ENCODE measurements around the gene CGAS. TPM values are rescaled to one million over a fixed set of nuclear protein-coding genes. Genes with fewer than 3 reads are reported as not detected.

The CGAS gene
- polyA plus RNA-seq, 2 of the 4 experiments (the other 2 are of a cell fraction), result 4.9 to 7.2 TPM

DNA sequence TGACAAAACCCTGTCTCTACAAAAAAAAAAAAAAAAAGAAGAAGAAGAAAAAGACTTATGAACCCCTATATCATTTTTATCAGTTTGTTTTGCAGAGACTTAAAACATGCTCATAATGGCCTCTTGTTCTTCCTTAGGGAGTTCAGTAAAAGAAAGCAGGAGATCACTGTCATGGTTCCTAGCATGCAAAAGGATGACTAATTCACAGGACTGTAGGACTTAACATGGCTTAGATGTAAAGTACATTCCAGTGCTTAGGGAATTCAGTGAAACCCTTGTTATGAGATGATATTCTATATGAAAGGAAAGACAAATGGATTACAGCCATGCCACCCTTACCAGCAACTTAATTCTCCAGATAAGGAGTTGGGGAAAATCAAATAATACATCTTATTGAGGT lies 39.3 kb upstream of the CGAS start:
- H3K4me1 ChIP-seq, result no peaks in the 10 kb centered on the region
- FAIRE-seq (no peak), ATAC-seq (no peak), DNase-seq (ENCODE audit: low read depth in 1 of 2, low spot score in 1 of 2) (no peak)
- no peak overlapping the region for H3K4me3 ChIP-seq
- ChIA-PET POLR2A (no interaction called here), CTCF (interaction anchor here (0.6 kb wide), 1 partner anchor 1960 kb away, joined by 3 read pairs; no protein-coding TSS in a partner anchor)
- TF ChIP-seq E2F6 (IDR thresholded peaks at IDR 0.05; ENCODE audit: borderline replicate concordance, low read depth), result no peak
- TF ChIP-seq ELK1 (IDR thresholded peaks at IDR 0.05; ENCODE audit: low read depth, low read length), result no peak
- TF ChIP-seq BHLHE40 (IDR thresholded peaks at IDR 0.05; ENCODE audit: low read depth, low read length), result no peak
- no peak for TF ChIP-seq EHF (CRISPR knock-in tag; IDR thresholded peaks at IDR 0.05)
- no peak for TF ChIP-seq RARB (CRISPR knock-in tag; IDR thresholded peaks at IDR 0.05)
- no peak for TF ChIP-seq ESRRA (IDR thresholded peaks at IDR 0.05; ENCODE audit: borderline replicate concordance, low read length)
- TF ChIP-seq NR3C1 (IDR thresholded peaks at IDR 0.05), result no peak
- no peak for TF ChIP-seq PHF8 (IDR thresholded peaks at IDR 0.05; ENCODE audit: borderline replicate concordance, low read depth)
- TF ChIP-seq KDM5A (IDR thresholded peaks at IDR 0.05), result no peak
- TF ChIP-seq MAX (IDR thresholded peaks at IDR 0.05), result no peak
- no peak overlapping the region for H3K27ac ChIP-seq
- H3K9me3 ChIP-seq, result no peaks in the 10 kb centered on the region
- no peak overlapping the region for H3K4me2 ChIP-seq

GRCh38 chr6:73487473-73487872 lies 35.4 kb upstream of the CGAS start:
- FAIRE-seq, result no peak
- Histone ChIP-seq H3K27ac (no peak overlapping the region), H3K4me1 (no peaks in the 10 kb centered on the region)

DNA sequence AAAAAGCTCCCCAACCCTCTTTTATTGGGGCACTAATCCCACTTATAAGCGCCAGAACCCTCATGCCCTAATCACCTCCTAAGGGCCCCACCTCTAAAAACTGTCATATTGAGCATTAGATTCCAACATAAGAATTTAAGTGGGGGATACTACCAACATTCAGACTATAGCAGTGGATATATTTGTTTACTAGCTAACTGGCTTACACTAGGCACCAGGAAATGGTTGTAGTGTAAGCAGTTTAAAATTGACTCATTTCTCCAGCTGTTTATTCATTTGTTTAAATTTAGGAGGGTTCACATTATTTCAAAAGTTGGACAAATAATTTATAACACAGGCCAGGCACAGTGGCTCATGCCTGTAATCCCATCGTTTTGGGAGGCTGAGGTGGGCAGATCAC lies 32.3 kb upstream of the CGAS start:
- TF ChIP-seq RFX5 (IDR thresholded peaks at IDR 0.05), result no peak
- no peak for TF ChIP-seq RARB (CRISPR knock-in tag; IDR thresholded peaks at IDR 0.05)
- TF ChIP-seq PHF8 (IDR thresholded peaks at IDR 0.05; ENCODE audit: borderline replicate concordance, low read depth), result no peak
- TF ChIP-seq, protein P1, sequence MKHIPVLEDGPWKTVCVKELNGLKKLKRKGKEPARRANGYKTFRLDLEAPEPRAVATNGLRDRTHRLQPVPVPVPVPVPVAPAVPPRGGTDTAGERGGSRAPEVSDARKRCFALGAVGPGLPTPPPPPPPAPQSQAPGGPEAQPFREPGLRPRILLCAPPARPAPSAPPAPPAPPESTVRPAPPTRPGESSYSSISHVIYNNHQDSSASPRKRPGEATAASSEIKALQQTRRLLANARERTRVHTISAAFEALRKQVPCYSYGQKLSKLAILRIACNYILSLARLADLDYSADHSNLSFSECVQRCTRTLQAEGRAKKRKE (CRISPR knock-in tag; IDR thresholded peaks at IDR 0.05; ENCODE audit: low read depth), result no peak
- TF ChIP-seq ESRRA (IDR thresholded peaks at IDR 0.05; ENCODE audit: borderline replicate concordance, low read length), result no peak
- H3K4me3 ChIP-seq, result no peak overlapping the region
- ChIA-PET CTCF (interaction anchor here (0.7 to 1.3 kb wide), 3 partner anchors 12 to 126 kb away, joined by 3 to 4 read pairs (median 4); no protein-coding TSS in a partner anchor), POLR2A (interaction anchor here (1.2 kb wide), 1 partner anchor 23 kb away, joined by 5 read pairs; the partner anchor contains the start of gene MTO1)
- FAIRE-seq (no peak), ATAC-seq (no peak), DNase-seq (ENCODE audit: low read depth in 1 of 2, low spot score in 1 of 2) (no peak)
- H3K27ac ChIP-seq, result no peak overlapping the region
- H3K4me1 ChIP-seq, result no peaks in the 10 kb centered on the region
- no peak overlapping the region for H3K4me2 ChIP-seq
- 88% methylated on average over 2 of the region's 2 CpGs for WGBS (ENCODE audit: missing lambda C conversion rate)
- H3K9me3 ChIP-seq, result no peaks in the 10 kb centered on the region

More at GRCh38 chr6:73487473-73487872, 35.4 kb upstream of the CGAS start:
- POLR2A ChIA-PET, result no interaction called here
- ATAC-seq (no peak), DNase-seq (ENCODE audit: low read depth in 1 of 2, low spot score in 1 of 2) (no peak)
- H3K4me3 ChIP-seq, result no peak overlapping the region
- CTCF ChIA-PET, result no interaction called here
- WGBS (ENCODE audit: missing lambda C conversion rate), result 87% methylated on average over 7 of the region's 7 CpGs
- no peak overlapping the region for H3K4me2 ChIP-seq
- TF ChIP-seq, protein P1 (CRISPR knock-in tag; IDR thresholded peaks at IDR 0.05; ENCODE audit: low read depth), result no peak
- no peaks in the 10 kb centered on the region for H3K9me3 ChIP-seq

- H3K9me3 ChIP-seq, result no peaks in the 10 kb centered on the region
- FAIRE-seq, result no peak
- DNase-seq (ENCODE audit: low read depth in 1 of 2, low spot score in 1 of 2), result no peak
- no peak for ATAC-seq
- no peak overlapping the region for H3K4me2 ChIP-seq
- ChIA-PET POLR2A (no interaction called here), CTCF (no interaction called here)
- 93% methylated on average over 12 of the region's 12 CpGs for WGBS (ENCODE audit: missing lambda C conversion rate)
- TF ChIP-seq, protein P1 (CRISPR knock-in tag; IDR thresholded peaks at IDR 0.05; ENCODE audit: low read depth), result no peak
- TF ChIP-seq RCOR1 (IDR thresholded peaks at IDR 0.05; ENCODE audit: low read depth, low read length) (no peak), SMC3 (IDR thresholded peaks at IDR 0.05) (no peak)
- no peak overlapping the region for H3K27ac ChIP-seq
- H3K4me3 ChIP-seq, result no peak overlapping the region
- no peaks in the 10 kb centered on the region for H3K4me1 ChIP-seq
These were observed 29.9 kb upstream of the CGAS start for GRCh38 chr6:73481969-73482368.
